GM18870 (cell line): ENCODE data around the gene NCAM1.
"Not testable (repeated sequence)": the region's sequence is repeated elsewhere in the genome, so short reads cannot be mapped to it uniquely, and the experiment has no call there.

Experiments
- ATAC-seq: cut with Tn5 transposase; IDR thresholded peaks from one replicate; pipeline ENCODE4 v1.9.1; 2021; ENCODE audit warnings: moderate library complexity; ENCODE audit not compliant: unreplicated experiment

Gene NCAM1

DNA sequence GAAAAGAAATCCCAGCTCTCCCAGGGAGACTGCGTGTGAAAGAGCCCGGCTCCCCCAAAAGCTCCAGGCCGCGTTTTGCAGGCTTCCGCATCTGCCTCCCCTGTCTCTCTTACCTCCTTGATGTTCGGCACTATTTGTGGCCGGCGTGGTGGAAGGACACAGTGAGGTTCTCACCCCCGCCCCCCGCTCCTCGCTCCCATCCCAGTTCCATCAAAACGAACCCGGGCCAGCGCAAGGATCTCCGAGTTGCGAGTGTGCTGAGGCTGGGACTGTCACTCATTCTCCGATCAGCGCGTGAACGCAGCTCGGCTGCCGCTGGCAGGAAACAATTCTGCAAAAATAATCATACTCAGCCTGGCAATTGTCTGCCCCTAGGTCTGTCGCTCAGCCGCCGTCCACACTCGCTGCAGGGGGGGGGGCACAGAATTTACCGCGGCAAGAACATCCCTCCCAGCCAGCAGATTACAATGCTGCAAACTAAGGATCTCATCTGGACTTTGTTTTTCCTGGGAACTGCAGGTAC lies at the start of gene NCAM1:
TSS of gene NCAM1 (plus strand) at position 275 of the 523 bp plus-strand sequence.
- ATAC-seq: no peak

DNA sequence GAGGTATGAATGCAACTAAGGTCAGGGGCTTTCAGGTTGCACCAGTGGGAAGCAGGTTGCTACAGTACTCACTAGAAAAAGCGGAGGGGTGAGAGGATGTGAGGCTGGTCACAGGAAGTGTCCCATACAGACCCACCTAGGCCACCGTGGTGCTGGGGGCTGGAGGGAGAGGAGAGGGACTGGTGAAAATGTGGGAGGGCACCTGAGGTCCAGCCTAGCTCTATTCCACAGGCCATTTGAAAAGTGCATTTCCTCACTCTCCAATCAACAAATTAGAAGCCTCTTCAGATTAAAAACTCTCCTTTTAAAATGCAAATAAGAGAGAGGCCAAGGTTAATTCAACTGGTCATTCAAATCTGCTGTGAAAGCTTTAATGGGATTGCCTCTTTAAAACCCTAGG lies 38.6 kb upstream of the NCAM1 start:
- ATAC-seq: no peak

DNA sequence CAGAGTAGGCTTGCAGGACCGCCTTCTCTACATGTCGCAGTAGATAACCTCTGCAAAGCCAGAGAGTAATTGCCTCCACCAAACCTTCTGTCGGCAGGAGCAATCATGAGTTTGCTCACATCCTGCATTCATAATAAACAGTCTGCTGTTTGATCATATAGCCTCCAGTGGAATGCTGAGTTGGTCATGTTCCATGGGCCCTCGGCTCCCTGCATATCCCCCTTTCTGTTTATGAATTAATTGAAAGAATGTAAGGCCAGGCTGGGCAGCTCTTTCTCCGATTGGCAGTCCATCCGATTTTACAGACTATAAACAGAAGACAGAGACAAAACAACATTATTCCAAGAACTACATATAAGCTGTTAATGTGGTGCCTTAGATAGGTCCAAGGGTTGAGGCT lies 36.4 kb upstream of the NCAM1 start:
- ATAC-seq: not testable (repeated sequence)

DNA sequence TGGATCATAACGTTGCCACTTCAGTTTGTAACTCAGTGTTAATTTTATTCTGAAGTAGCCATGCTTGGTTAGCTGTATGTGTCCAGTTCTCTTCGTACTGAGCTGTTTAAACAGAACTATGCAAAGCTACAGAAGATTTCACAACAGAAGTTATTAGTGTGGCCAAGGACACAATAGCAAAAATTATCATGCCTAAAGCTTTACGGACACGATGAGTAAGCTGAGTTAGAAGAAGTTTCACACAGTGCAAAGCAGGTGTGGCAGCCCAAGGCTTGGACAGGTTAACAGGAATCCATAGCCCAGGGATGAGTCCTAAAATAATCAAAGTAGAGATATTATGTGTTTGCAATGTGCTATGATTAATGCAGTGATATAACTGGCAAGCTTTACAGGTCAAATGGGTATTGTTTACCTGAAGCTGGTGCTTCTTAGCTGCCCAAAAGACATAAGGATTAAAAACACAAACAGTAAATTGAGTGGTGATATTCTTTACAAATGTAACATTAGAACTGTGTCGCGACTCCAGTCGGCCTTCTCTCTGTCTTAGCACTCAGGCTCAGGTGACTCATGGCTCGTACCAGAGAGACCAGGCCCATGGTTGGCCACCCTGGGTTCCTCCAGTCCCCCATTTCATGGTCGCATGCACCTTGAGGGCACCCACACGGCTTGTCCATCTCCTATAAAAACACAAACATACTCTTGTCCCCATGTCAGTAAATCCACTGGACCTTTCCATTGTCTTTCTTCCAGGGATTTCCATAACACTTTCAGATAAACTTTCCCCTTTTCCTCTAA lies 35.5 kb upstream of the NCAM1 start:
- ATAC-seq: no peak

DNA sequence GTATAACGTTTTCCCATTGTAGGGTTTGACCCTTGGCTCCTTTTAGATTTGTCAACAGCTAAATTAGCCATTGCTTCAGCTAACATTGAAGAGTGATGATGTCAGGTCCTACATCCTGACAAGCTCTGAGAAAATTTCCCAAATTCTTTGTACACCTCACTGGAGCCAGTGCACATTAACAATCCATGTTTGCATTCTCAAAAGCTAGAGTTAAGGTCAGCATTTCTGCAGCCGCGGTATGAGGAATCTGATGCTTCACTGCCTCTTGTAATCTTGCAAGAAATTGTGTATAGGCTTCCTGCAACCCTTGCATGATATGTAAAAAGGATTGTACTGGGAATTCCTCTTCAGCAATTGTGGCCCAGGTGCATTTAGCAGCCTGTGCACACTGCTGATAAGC lies 33.1 kb upstream of the NCAM1 start:
- no peak for ATAC-seq

DNA sequence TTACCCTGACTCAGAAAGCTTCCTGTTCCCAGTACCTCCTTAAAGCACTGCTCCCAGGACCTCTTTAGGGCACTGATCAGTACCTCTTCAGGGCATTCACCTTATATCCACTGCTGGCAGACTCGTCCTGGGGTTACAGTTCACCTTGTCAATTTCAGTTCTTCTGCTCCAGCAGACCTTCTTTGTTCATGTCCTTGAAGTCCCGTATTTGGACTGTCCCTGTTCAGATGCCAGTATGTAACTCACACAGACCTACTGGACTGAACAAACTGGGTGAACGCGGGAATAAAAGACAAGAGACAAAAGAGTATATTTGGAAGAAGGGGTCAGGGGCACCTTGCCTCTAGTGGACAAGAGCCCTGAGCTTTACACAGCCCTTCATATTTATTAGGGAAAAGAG lies 31.8 kb upstream of the NCAM1 start:
- no peak for ATAC-seq

DNA sequence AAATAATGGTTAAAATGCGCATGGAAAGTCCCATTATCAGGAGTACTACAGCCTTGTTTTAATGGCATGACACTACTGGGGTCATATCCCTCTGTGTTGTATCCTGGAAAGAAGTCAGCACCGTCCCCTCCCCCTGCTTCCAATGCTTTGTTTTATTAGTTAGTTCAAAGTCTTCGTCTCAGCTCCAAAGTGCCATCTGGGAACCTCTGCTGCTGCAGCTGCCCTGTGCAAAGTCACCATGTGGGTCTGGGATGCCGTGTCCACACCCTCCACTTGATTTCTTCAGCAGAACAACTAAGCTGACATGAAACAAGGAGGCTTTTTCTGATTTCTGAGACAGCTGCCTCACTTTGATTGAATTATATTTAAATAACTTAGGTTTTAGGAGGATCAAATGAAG lies 29.5 kb upstream of the NCAM1 start:
- ATAC-seq: no peak

DNA sequence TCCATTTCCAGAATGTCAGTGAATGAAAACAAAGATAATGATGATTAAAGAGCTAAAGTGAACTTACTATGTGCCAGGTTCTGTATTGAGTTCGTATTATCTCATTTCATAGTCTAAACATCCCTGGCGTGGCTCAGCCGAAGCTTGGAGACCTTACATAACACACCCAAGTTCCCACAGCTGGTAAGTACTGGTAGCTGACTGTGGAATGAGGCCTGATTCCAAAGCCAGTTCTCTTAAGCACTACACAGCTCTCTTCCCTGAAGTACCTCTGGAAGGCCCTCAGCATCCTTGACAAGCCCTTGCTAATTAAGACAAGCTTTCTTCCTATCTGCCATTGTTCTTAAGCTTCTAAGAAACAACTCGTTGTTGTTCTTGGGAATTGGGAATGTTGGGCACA lies 28.6 kb upstream of the NCAM1 start:
- ATAC-seq: no peak

DNA sequence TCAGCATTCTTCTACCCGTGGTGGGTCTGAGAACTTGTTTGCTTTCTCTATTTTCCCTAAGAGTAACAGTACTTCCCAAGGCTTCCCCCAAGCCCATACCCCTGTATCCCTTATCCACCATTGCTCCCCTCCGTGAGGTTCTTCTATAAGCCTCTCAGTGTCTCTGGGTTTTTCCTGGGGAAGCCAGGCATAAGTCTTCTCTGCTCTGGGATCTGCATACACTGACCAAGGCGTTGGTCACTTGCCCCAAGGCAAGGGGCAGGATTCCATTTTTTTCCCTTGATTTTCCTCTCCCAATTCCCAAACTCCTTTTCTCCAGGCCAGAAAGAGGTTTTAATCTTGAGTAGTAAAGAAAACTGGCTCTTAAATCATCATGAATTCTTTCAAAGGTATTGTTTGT lies 27.2 kb upstream of the NCAM1 start:
- ATAC-seq: no peak

DNA sequence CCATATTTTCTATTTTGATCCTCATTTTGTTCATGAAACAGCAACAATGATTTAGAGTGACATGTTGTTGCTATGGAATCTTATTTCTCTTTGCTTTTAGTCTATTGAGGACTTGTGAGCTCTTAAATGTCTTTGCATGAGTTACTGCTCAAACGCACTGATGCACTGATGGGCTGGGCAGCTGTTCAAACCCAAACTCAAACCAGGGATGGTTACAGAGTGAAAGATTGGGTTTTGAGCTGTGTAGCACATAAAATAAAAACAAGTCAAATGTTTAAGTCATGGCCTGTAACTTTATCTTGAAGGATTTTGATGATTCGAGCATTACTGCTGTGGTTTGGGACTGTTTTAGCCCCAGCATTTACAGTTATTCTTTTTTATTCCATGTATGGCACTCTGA lies 20.1 kb upstream of the NCAM1 start:
- ATAC-seq: no peak

DNA sequence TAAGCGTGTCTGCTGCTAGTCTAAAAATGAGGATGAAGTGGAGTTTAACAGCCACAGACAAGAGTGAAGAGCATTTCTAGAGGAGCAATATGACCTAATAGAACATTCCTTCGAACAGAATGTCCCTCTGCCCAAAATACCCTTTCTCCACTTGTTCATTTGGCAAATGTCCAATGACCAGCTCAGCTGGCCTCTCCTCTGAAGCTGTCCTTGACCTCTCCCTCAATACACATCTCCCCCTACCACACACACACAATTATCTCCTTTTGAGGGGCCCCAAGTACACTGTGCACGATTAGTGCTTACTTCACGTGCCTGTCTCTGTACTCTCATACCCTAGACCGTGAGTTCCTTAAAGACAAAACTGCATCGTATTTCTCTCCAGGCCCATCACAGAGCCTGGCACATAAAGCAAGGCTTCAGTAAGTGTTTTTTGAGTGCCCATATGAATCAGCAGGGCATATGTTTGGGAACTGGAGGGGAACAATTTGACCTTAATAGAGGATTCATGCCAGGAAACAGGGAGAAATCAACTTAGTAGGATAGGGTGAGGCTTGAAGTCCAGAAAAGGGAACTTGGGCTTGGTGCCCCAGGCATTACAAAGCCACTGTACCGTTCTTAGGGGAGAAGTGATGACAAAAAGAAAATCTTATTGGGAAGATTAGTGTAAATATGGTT lies 18.1 kb upstream of the NCAM1 start:
- ATAC-seq: no peak

DNA sequence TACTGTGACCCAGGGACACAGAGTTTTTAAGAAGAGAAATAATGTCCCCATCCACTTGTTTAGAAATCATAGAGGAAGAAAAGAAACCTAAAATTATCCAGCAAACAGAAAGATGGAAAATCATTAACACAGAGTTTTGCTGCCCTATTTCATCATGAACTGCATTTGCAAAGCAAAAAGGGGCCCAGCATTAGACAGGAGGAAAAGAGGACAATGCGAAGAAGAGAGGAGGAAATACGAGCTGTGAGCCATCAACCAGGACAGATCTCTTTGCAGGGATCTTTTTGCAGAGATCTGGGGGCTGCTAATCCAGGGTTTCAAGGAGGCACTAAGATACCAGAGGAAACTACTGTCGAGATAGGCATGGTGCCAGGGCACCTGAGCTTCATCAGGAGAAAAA lies 14.4 kb upstream of the NCAM1 start:
- no peak for ATAC-seq

DNA sequence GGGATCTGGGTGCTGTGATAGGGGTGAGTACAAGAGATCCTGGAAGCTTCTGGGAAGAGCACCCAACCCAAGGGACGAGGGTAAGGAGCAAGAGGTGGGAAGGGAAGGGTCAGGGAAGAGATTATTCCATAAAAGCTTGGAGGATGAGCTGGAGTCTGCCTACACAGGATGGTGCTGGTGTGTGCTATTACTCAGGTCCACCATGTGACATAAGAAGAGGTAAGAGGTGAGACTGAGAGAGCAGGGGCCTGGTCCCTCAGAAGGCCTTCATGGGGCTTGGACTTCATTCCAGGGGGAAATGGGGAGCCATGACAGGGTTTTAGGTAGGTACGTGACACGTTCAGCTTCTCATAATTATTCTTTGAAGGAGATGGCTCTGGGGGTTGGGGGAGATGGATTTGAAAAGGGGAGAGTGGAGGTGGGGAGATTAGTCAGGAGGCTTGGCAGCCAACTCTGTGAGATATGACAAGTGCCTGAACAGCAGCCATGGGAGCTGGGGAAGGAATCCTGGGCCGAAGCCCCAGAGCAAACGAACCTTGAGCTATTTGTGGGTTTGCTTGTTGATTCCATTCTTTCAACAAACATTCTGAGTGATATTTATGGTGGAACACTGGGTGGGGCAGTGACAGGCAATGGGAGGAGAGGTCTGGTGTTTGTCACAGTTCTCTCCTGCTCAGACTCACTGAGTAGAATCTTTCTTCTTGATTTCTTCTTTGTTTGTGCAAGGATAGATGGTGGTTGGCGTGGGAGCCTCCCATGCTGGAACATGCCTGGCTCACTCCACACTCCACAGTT lies 11.2 kb upstream of the NCAM1 start:
- no peak for ATAC-seq

DNA sequence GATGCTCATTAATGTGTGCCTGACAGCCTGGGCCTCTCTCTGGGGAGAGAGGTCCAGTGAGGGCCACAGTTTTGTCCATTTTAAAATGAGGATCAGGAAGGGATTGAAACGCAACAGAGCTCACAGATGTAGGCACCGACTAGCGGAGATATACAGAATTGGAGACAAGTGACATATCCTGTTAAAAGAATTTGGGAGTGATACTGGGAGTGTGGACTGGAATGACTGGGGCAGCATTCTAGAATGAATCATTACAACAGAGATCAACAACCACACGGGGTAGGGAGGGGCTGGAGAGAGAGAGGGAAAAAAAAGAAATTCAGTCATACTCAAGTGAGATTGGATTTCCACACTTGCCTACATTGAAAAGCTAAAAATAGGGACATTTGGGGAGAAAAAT lies 2.5 kb upstream of the NCAM1 start:
- ATAC-seq: no peak

DNA sequence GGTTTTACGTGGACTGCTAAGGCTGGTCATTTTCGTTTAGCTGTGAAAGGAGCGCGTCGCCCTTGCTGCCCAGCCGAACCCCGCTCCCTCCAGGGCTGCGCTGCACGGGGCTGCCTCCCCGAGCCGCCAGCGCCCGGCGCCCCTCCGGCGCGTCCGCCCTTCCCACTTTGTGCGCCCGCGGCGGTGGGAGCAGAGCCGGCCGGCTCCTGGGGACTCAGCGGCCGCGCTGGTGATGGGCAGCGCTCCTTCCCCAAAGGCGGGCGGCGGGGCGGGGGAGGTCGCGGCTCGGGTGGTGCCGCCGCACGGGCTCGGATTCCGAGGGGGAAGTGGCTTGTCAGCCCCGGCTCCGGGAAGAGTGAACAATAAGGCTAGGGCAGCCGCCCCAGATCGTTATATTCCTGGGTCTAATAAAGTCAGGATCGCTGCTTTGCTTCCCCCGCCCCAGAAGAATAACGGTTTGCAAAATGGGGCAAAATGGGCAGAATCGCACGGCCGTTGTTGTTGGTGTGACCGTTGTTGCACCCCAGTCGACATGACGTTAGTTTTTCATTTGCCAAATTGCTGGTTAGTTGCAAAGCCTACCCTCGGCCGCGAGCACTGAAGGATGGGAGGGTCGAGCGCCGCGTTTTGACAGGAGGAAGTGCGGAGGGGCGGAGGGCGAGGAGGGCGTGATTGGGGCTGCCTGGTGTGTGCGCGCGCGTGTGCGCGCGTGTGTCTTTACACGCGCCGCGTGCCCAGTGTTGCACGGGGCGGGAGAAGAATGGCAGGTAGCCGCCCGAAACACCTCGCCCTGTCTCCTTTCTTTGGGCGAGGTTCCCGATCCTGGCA lies 745 bp downstream of the NCAM1 start:
- ATAC-seq: no peak

DNA sequence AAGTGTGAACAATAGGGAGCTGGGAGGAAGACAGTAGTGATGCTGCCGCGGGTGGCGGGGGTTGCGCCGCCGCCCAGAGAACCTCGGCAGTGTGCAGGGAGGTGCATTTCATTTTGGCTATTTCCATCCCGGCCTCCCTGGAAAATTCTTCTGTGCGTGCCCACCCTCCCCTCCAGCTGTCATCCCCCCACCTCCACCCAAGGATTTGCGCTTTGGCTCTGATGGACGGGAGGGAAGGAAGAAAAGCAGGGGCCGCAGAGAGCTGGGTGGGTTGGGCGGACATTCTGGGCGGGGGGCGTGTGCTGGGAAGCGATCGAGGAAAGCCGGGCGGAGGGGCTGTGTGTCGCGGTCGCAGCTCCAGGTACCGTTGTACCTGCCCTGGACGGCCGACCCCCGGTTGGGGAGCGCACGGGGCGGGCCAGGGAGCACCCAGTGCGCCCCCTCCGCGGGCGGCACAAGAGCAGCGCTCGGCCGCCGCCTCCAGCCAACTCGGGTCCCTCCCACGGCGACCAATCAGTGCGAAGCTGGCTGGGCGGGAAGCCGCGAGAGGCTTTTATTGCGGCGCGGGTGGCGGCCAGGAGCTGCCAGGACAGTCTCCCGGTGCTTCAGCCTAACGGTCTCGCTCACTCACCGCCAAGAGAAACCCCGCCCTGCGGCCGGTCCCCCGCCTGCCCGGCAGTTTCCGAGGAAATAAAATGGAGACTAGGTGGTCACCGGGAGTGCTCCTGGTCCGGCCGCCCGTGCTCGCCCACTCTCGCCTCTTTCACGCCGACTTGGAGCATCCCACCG lies 1.6 kb downstream of the NCAM1 start:
- ATAC-seq: no peak

DNA sequence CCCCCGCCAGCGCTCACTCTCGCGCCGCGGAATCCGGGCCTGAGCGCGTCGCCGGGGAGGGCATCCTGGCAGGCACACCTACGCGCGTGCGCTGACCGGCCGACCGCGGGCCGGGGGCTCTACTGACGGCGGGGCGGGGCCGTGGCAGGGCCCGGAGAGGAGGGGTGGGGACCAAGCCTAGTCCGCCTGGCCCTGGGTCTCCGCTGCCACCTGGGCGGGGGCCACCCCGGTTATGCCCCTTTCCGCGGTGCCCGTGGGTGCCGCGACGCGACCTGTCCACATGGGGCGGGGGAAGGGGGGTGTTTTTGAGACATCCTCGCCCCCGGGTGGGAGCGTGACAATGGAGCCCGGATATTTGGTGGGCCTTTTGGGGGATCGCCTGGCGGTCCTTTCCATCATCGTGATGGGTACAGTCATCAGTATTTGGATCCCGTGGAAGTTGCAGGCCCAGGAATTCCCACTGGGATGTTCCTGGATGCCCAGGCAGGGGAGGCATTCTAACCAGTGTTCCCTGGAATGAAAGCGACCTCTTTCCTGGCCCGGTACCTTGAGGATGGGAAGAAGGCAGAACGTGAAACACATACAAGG lies 2.2 kb downstream of the NCAM1 start:
- ATAC-seq: no peak

DNA sequence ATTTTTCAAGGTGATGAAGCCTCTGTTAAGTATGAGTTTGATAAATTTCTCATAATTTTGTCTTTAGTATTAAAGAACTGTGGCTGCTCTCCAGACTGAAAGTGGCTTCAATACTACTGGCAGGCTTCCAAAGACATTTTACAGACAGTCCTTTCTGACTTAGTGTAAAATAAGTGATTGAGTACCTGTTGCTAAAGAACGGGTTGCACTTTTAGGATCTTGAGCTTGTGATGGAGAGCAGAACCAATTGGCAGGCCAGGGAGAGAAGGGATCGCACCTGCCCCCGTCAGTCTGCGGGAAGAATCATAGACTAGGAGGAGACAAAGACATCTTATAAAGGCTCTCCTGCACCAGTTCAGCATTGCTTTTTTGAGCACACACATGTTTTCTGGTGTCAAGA lies 4.4 kb downstream of the NCAM1 start:
- ATAC-seq: no peak

DNA sequence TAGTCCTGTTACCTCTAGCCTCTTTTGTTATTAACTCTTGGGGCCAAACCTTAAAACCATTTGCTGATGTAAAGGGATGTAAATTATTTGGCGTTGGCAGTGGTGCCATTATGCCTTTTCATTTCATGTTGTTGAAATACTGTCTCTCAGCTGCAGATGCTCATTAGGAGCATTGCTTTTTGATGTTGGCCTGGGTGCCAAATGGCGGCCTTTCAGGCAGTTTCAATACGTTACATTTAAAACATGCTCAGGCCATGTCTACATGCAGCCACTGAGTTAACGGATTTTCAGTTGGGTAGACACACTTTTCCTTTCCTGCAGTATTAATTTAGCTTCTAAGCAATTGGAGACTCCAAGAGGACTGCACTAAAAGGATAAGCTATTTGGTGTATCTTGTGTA lies 5.3 kb downstream of the NCAM1 start:
- ATAC-seq: no peak

DNA sequence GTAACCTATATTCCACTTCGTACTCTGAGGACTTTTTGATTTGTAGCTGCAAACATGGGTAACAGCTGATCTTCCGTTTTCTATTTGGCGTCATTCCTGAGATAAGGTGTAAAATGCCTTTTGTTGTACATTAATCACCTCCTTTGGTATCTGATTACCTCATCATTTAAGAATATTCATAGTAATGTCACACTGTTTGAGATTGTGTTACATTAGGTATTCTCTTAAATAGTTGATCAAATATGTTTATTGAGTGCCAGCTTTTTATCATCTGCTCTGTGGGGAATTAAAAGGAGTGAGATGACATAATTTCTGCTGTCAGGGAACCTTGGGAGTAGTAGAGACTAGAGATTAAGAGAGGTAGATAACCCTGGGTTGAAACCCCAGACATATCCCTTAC lies 5.9 kb downstream of the NCAM1 start:
- ATAC-seq: no peak
